ENCODE data around the gene TADA2B.
A peak's percentile ranks its signal among the peaks of the same experiment; 100 is the strongest.

Gene TADA2B

GRCh38 chr4:7041801-7042502 lies 1.2 kb upstream of the TADA2B start:
- no peak for DNase-seq

GRCh38 chr4:7042503-7043283 lies 479 bp upstream of the TADA2B start:
- peak; percentile 93 for DNase-seq

GRCh38 chr4:7044137-7044930 lies 1.2 kb downstream of the TADA2B start:
- no peak for DNase-seq

GRCh38 chr4:7045553-7045952 lies 2.4 kb downstream of the TADA2B start:
- no peak for DNase-seq

GRCh38 chr4:7045961-7046921 lies 3.1 kb downstream of the TADA2B start:
- no peak for DNase-seq

GRCh38 chr4:7046971-7047370 lies 3.8 kb downstream of the TADA2B start:
- no peak for DNase-seq

- DNase-seq: no peak
These were observed 5.5 kb downstream of the TADA2B start for GRCh38 chr4:7048642-7049041.

GRCh38 chr4:7049295-7049694 lies 6.1 kb downstream of the TADA2B start:
- DNase-seq: no peak

- DNase-seq: no peak
These were observed 6.6 kb downstream of the TADA2B start for GRCh38 chr4:7049739-7050138.

GRCh38 chr4:7050481-7051143 lies 7.4 kb downstream of the TADA2B start:
- DNase-seq: no peak

GRCh38 chr4:7051144-7051495 lies 7.9 kb downstream of the TADA2B start:
- no peak for DNase-seq

- DNase-seq: no peak
These were observed 8.7 kb downstream of the TADA2B start for GRCh38 chr4:7051905-7052304.

GRCh38 chr4:7052313-7052712 lies 9.1 kb downstream of the TADA2B start:
- no peak for DNase-seq

- DNase-seq: peak; percentile 22
These were observed 9.9 kb downstream of the TADA2B start for GRCh38 chr4:7052923-7053715.

- DNase-seq: no peak
These were observed 11.1 kb downstream of the TADA2B start for GRCh38 chr4:7054106-7054880.

- no peak for DNase-seq
These were observed 12.2 kb downstream of the TADA2B start for GRCh38 chr4:7055111-7055989.

- no peak for DNase-seq
These were observed 12.8 kb downstream of the TADA2B start for GRCh38 chr4:7055990-7056325.

- DNase-seq: no peak
These were observed 15.6 kb downstream of the TADA2B start for GRCh38 chr4:7058792-7059191.

GRCh38 chr4:7059662-7060061 lies 16.5 kb downstream of the TADA2B start:
- DNase-seq: no peak
